Measurements from ENCODE around the gene ROS1. TPM values are rescaled to one million over a fixed set of nuclear protein-coding genes. Genes with fewer than 3 reads are reported as not detected.

ROS1 gene
- total and polyA plus RNA-seq, 5 donors = 0.02 to 0.14 (median 0.06) TPM

DNA sequence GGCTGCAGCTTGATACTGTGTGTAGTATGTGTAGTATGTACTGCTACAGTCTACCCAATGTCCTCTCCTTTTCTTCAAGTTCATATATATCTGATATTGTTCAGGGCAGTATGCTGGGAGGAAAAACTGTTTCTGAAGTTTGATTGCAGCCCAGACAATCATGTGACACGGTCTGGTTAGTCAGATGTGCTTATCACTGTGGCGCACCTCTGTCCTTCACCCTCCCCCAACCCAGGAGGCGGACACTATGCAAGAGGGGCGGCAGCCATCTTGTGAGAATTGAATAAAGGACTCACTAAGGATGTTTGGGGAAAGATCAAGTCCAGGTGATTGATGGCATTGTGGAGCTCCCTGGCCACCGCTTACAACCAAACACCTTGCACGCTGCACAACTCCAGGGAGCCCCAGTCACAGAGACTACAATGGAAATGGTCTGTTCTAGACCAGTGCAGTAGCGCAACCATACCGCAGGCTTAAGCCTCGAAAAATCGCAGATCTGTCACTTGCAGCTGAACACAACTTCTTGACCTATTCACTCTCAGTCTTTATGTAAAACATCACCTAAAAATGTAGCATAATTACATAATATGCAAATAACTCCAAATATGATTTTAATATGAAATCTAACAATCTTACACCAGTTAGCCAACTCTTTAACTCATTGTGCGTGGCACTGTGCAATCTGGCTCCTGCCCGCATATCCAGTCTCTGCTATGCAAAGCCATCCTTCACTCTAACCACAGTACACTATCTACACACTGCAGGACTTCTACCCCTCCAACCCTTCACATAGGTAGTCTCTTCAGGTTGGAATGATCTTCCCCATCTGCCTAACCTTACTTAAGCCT, 81.1 kb downstream of the ROS1 start:
- intact Hi-C loops (cut with DNase I) = loop anchor here (5.0 to 10.0 kb wide), 3 partner anchors 210 to 263 kb away; no protein-coding TSS in a partner anchor

DNA sequence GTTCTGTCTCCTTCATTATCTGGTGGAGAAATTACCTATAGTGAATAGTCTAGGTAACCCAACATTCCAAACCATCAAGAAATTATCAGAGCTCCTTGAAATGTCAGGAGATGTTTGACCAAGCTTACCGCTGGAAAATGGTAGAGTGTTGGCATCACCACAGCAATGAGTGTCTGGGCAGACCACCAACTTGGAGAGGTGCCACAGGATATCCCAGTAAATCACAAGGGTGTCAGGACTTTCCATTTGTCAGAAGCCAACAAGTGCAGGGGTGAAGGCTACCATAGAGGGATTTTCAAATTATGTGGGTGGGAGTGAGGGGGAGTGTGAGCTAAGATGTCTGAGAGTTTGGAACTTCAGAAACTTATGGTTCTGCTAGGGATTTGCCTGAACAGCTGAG, 87.2 kb downstream of the ROS1 start:
- Histone ChIP-seq H3K9me3 (ENCODE audit: control insufficient read depth, low read length) (no peaks in the 10 kb centered on the region), H3K4me1 (ENCODE audit: control insufficient read depth, insufficient read depth, low read length) (no peaks in the 10 kb centered on the region), H3K4me3 (ENCODE audit: low read length) (no peak overlapping the region), H3K27me3 (ENCODE audit: control insufficient read depth, insufficient read depth) (no peaks in the 10 kb centered on the region), H3K27ac (ENCODE audit: low read length) (no peak overlapping the region)
- peak; percentile 23 to 57 (median 50) for DNase-seq
- intact Hi-C loops (cut with DNase I) = no loop called here
- peak in 1 of 2 donors; percentile 31 for ATAC-seq
- WGBS = 25% methylated on average over 1 of the region's 1 CpG

More for the DNA sequence above, 81.1 kb downstream of the ROS1 start:
- no peaks in the 10 kb centered on the region for H3K27me3 ChIP-seq (ENCODE audit: control insufficient read depth, insufficient read depth)
- H3K4me3 ChIP-seq (ENCODE audit: low read length) = no peak overlapping the region
- no peaks in the 10 kb centered on the region for H3K4me1 ChIP-seq (ENCODE audit: control insufficient read depth, insufficient read depth, low read length)
- DNase-seq (no peak), ATAC-seq (no peak)
- H3K9me3 ChIP-seq (ENCODE audit: control insufficient read depth, low read length) = no peaks in the 10 kb centered on the region
- no peak overlapping the region for H3K27ac ChIP-seq (ENCODE audit: low read length)
- WGBS = 83% methylated on average over 12 of the region's 12 CpGs

DNA sequence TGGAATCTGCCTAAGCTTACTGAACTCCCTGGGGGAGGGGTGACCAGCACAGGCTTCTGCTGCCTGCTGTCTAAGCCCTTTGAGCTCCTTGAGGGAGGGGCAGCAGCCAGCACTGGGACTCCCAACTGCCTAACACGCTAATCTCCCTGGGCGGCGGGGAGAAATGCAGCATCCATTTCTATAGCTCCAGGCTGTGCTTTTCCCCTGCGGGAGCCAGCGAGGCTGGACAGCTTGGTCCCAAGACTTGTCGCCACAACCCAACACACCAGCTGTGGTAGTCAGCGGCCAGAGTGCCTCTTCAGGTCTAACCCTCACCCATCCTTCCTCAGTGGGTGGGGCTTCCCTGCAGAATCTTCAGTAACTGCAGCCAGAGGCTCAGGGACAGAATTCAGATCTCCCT, 95.8 kb downstream of the ROS1 start:
- no peak for ATAC-seq
- WGBS = 92% methylated on average over 7 of the region's 7 CpGs

DNA sequence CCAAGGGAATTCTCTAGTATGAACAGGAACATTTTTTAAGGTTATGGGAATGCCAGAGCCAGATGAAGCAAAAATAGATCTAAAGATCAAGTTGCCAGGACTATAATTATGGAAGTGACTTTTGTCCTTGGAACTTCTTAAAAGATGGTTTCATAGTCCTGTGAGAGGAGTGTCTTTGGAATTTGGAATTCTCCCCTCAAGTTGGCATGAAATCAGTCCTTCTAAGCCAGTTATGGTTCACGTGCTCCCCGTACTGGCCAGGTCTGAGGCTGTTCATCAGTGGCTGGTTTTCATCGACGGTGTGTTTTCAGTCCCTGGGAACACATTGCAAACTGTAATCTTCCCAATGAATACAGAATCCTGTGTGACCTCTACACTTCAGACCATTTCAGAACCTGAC, 97.2 kb downstream of the ROS1 start:
- intact Hi-C loops (cut with DNase I) = no loop called here
- H3K4me1 ChIP-seq (ENCODE audit: control insufficient read depth, insufficient read depth, low read length) = no peaks in the 10 kb centered on the region
- H3K4me3 ChIP-seq (ENCODE audit: low read length) = no peak overlapping the region
- ATAC-seq = no peak
- DNase-seq = no peak
- H3K27ac ChIP-seq (ENCODE audit: low read length) = no peak overlapping the region
- WGBS = 69% methylated on average over 4 of the region's 4 CpGs
- H3K9me3 ChIP-seq (ENCODE audit: control insufficient read depth, low read length) = no peaks in the 10 kb centered on the region
- H3K27me3 ChIP-seq (ENCODE audit: control insufficient read depth, insufficient read depth) = no peaks in the 10 kb centered on the region

More for the DNA sequence above, 95.8 kb downstream of the ROS1 start:
- Histone ChIP-seq H3K27ac (ENCODE audit: low read length) (no peak overlapping the region), H3K4me3 (ENCODE audit: low read length) (no peak overlapping the region), H3K4me1 (ENCODE audit: control insufficient read depth, insufficient read depth, low read length) (no peaks in the 10 kb centered on the region), H3K9me3 (ENCODE audit: control insufficient read depth, low read length) (no peaks in the 10 kb centered on the region), H3K27me3 (ENCODE audit: control insufficient read depth, insufficient read depth) (no peaks in the 10 kb centered on the region)
- intact Hi-C loops (cut with DNase I) = no loop called here
- peak in 1 of 3 donors; percentile 12 for DNase-seq

DNA sequence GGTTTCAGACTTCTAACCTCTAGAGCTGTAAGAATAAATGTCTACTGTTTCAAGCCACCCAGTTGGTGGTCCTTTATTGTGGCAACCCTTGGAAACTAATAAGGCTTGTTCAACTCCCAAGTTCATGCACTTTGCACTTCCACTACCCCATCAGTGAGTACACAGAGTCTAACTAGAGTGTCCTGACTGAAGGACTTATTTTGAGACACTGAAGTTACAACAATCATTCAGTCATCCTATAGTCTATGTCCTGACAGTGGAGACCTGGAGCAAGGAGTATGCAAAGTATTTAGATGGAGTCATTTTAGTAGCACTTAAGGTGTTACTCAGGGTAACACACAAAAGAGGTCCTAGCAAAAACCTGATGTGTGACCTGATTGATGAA, 97.7 kb downstream of the ROS1 start:
- H3K4me3 ChIP-seq (ENCODE audit: low read length) = no peak overlapping the region
- no peaks in the 10 kb centered on the region for H3K27me3 ChIP-seq (ENCODE audit: control insufficient read depth, insufficient read depth)
- ATAC-seq = no peak
- H3K27ac ChIP-seq (ENCODE audit: low read length) = no peak overlapping the region
- intact Hi-C loops (cut with DNase I) = no loop called here
- H3K4me1 ChIP-seq (ENCODE audit: control insufficient read depth, insufficient read depth, low read length) = no peaks in the 10 kb centered on the region
- H3K9me3 ChIP-seq (ENCODE audit: control insufficient read depth, low read length) = no peaks in the 10 kb centered on the region
- DNase-seq = no peak

DNA sequence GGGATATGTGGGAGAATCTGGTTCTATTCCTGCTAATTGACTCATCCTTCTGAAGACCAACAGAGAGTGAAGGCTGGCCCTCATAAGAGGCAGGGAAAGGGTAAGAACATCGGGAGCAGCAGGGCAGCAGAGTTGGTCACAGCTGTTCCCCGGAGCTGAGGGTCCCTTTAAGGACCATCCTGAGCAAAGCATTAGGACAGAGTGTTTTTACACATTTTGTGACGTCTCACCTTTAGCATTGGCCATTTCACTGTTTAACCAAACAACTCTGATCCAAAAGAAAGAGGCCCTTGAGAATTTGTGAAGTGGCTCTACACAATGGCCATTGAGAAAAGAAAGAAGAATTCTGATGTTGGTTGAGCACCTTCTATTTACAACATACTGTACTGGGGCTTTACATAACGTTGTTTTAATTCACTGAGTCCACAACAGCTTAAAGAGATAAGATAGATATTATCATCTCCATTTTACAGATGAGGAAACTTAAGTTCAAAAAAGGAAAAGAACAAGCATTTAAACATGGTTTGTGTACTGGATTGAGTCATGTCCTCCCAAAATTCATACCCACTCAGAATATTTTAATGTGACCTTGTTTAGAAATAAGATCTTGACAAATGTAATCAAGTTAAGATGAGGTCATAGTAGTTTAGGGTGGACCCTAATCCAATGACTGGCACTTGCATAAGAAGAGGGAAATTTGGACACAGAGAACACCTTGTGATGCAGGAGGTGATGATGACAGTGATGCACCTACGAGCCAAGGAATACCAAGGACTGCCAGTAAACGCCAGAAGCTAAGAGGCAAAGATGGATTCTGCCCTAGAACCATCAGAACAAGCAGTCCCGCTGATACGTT, 98.4 kb downstream of the ROS1 start:
- ATAC-seq (no peak), DNase-seq (no peak)
- Histone ChIP-seq H3K4me3 (ENCODE audit: low read length) (no peak overlapping the region), H3K4me1 (ENCODE audit: control insufficient read depth, insufficient read depth, low read length) (no peaks in the 10 kb centered on the region), H3K9me3 (ENCODE audit: control insufficient read depth, low read length) (no peaks in the 10 kb centered on the region), H3K27me3 (ENCODE audit: control insufficient read depth, insufficient read depth) (no peaks in the 10 kb centered on the region), H3K27ac (ENCODE audit: low read length) (no peak overlapping the region)
- WGBS = 77% methylated on average over 8 of the region's 8 CpGs
- intact Hi-C loops (cut with DNase I) = no loop called here

DNA sequence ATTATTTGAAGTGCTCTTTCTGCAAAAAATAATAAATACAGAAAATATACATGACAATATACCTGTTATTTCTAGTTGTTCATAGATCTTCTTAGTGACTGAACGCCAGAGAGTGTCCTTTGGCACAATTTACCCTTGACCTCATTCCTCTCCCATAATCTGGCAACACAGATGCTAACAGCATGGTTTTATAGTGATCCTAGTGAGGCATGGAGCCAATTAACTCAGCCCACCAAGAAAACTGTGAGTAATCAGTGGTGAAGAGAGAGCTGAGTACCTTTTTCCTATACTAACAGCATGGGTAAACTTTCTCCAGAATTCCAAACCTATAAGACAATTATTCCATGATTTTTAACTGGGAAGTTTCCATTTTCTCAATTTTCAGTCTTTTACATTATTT, 99.3 kb downstream of the ROS1 start:
- no peak overlapping the region for H3K4me3 ChIP-seq (ENCODE audit: low read length)
- ATAC-seq (no peak), DNase-seq (no peak)
- H3K4me1 ChIP-seq (ENCODE audit: control insufficient read depth, insufficient read depth, low read length) = no peaks in the 10 kb centered on the region
- no peak overlapping the region for H3K27ac ChIP-seq (ENCODE audit: low read length)
- H3K9me3 ChIP-seq (ENCODE audit: control insufficient read depth, low read length) = no peaks in the 10 kb centered on the region
- WGBS = 59% methylated on average over 1 of the region's 1 CpG
- H3K27me3 ChIP-seq (ENCODE audit: control insufficient read depth, insufficient read depth) = no peaks in the 10 kb centered on the region
- intact Hi-C loops (cut with DNase I) = no loop called here

DNA sequence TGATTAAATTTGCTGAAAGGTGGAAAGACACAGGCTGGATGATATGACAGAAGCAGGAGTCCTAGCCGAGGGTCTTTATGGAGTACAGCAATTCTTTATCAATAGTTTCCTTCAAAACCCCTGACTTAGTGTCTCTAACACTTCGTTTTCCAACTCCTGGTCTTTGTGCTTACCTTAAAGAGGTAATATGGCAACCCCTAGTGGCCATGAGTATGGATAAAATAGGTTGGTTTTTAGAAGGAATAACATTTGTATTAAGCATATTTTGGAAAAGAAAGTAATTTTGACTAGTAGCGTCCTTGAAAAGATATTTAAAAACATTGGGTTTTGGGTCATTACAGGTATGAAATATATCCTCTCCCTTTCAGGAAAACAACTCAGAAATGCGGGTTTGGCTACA, 108.5 kb downstream of the ROS1 start:
- Histone ChIP-seq H3K27me3 (ENCODE audit: control insufficient read depth, insufficient read depth) (no peaks in the 10 kb centered on the region), H3K27ac (ENCODE audit: low read length) (no peak overlapping the region), H3K9me3 (ENCODE audit: control insufficient read depth, low read length) (no peaks in the 10 kb centered on the region), H3K4me1 (ENCODE audit: control insufficient read depth, insufficient read depth, low read length) (no peaks in the 10 kb centered on the region), H3K4me3 (ENCODE audit: low read length) (no peak overlapping the region)
- ATAC-seq (no peak), DNase-seq (no peak)
- intact Hi-C loops (cut with DNase I) = loop anchor here (5.0 to 10.0 kb wide), 2 partner anchors 342 to 345 kb away; no protein-coding TSS in a partner anchor
- WGBS = 33% methylated on average over 4 of the region's 4 CpGs

DNA sequence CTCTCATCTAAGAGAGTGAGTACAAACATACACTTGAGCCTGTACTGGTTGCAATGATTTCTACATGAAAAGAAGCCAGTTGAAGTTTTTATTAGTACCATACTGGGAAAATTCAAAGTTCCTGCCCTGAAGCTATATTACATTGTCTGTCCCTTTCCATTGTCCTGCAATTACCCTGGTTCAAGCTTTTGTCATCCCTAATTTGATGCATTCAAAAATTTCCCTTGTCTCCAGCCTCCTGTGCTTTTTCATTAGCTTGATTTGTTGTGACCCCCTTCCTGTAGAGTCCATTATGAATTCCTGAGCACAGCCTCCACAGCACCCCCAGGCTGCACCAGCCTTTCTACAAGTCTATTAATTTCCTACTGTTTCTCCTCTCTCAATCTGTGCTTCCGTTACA, 114.0 kb downstream of the ROS1 start:
- no peaks in the 10 kb centered on the region for H3K9me3 ChIP-seq (ENCODE audit: control insufficient read depth, low read length)
- no peak for DNase-seq
- H3K4me3 ChIP-seq (ENCODE audit: low read length) = no peak overlapping the region
- no peak overlapping the region for H3K27ac ChIP-seq (ENCODE audit: low read length)
- H3K4me1 ChIP-seq (ENCODE audit: control insufficient read depth, insufficient read depth, low read length) = no peaks in the 10 kb centered on the region
- intact Hi-C loops (cut with DNase I) = loop anchor here in 1 of 4 donors (10.0 kb wide), 1 partner anchor 337 kb away; no protein-coding TSS in a partner anchor
- no peaks in the 10 kb centered on the region for H3K27me3 ChIP-seq (ENCODE audit: control insufficient read depth, insufficient read depth)
- WGBS = 83% methylated on average over 1 of the region's 1 CpG
- no peak for ATAC-seq

DNA sequence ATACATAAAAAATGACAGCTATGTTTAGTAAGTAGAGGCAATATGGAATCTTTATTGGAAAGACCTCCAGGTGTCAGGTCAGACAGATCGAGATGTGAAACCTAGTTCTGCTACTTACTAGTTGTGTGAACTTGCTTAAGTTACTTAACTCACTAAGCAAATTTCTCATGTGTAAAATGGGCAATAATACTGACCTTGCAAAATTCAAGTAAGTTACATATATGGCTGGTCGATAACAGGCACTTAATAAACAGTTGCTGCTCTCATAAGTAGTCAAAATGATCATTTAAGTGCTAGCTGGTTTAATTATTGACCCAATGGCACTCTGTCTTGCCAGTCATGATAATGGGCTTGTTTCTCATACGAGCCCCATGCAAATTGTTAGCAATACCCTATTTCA, 114.4 kb downstream of the ROS1 start:
- Histone ChIP-seq H3K9me3 (ENCODE audit: control insufficient read depth, low read length) (no peaks in the 10 kb centered on the region), H3K27ac (ENCODE audit: low read length) (no peak overlapping the region), H3K4me3 (ENCODE audit: low read length) (no peak overlapping the region), H3K4me1 (ENCODE audit: control insufficient read depth, insufficient read depth, low read length) (no peaks in the 10 kb centered on the region), H3K27me3 (ENCODE audit: control insufficient read depth, insufficient read depth) (no peaks in the 10 kb centered on the region)
- 75% methylated on average over 3 of the region's 3 CpGs for WGBS
- intact Hi-C loops (cut with DNase I) = loop anchor here in 1 of 4 donors (10.0 kb wide), 1 partner anchor 337 kb away; no protein-coding TSS in a partner anchor
- DNase-seq (no peak), ATAC-seq (no peak)

DNA sequence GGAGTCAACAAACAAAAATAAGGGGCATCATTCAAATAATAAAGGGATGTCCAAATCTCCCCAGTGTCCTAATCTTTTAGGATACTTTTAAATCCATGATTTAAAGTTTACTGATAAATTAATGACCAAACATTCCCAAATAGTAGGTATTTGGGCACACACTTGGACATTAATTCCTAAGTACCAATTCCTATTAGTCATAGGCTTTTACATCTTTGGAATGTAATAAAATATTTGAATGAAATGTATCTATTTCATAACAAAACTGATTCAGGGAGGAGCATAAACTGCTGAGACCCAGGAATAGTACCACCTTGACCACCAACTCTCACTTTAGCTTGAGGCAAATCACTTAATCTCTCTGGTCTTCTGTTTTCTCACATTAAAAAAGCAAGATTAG, 116.1 kb downstream of the ROS1 start:
- no peak overlapping the region for H3K27ac ChIP-seq (ENCODE audit: low read length)
- H3K27me3 ChIP-seq (ENCODE audit: control insufficient read depth, insufficient read depth) = no peaks in the 10 kb centered on the region
- H3K4me3 ChIP-seq (ENCODE audit: low read length) = no peak overlapping the region
- ATAC-seq (no peak), DNase-seq (no peak)
- intact Hi-C loops (cut with DNase I) = loop anchor here in 1 of 4 donors (10.0 kb wide), 1 partner anchor 335 kb away; no protein-coding TSS in a partner anchor
- H3K9me3 ChIP-seq (ENCODE audit: control insufficient read depth, low read length) = no peaks in the 10 kb centered on the region
- H3K4me1 ChIP-seq (ENCODE audit: control insufficient read depth, insufficient read depth, low read length) = no peaks in the 10 kb centered on the region
